Left ventricle myocardium inferior (tissue), 1 donor: ENCODE measurements around the gene FNIP1. TPM values are rescaled to one million over a fixed set of nuclear protein-coding genes. Genes with fewer than 3 reads are reported as not detected.
"Not testable (repeated sequence)": the region's sequence is repeated elsewhere in the genome, so short reads cannot be mapped to it uniquely, and the experiment has no call there.

Experiments used
- DNase-seq: peaks from one replicate; pipeline ENCODE4 v3.0.0-alpha.2; 2020
- H3K27ac ChIP-seq: fragments of 200-600 bp; replicated peaks from 2 replicates; pipeline ENCODE4 v1.8.0; 2021
- H3K27me3 ChIP-seq: fragments of 200-600 bp; 2 replicates; pipeline ENCODE4 v1.8.0; 2021; ENCODE audit warnings: low read depth
- H3K36me3 ChIP-seq: fragments of 200-600 bp; 2 replicates; pipeline ENCODE4 v1.8.0; 2021
- H3K4me1 ChIP-seq: fragments of 200-600 bp; 2 replicates; pipeline ENCODE4 v1.8.0; 2021
- H3K4me3 ChIP-seq: fragments of 200-600 bp; 2 replicates; pipeline ENCODE4 v1.8.0; 2021; ENCODE audit warnings: mild to moderate bottlenecking, moderate library complexity
- H3K9me3 ChIP-seq: fragments of 200-600 bp; replicated peaks from 2 replicates; pipeline ENCODE4 v1.8.0; 2021
- CTCF ChIP-seq: fragments of 200-600 bp; IDR thresholded peaks from 2 replicates; pipeline ENCODE4 v1.8.0; 2021; ENCODE audit warnings: antibody characterized with exemption, mild to moderate bottlenecking, borderline replicate concordance
- intact Hi-C: fragments of 100-400 bp; cut with micrococcal nuclease; formaldehyde crosslinking; loops from one replicate; pipeline ENCODE4 v1.11.0; 2022
- total RNA-seq: library from RNA; stranded (reverse); fragmentation: NEBNext Ultra II Directional; extraction: Animal tissue kit (Norgen Biotek cat#: 25700); gene quantifications from one replicate; pipeline ENCODE4 v1.2.1, GENCODE V29; 2021
- donor health status: DM: no; HTN: yes; CAD: no; lungs with severe emphysema.

Gene FNIP1
- total RNA-seq, 1 donor from 2014 or later: 30.6 TPM

GRCh38 chr5:131684051-131684450 lies 112.8 kb downstream of the FNIP1 start:
- no peaks in the 10 kb centered on the region for H3K9me3 ChIP-seq
- TF ChIP-seq CTCF: no peak
- H3K27me3 ChIP-seq: no peaks in the 10 kb centered on the region
- H3K4me3 ChIP-seq: no peak overlapping the region
- no peak overlapping the region for H3K27ac ChIP-seq
- H3K36me3 ChIP-seq: peaks cover 26% of the 10 kb centered on the region
- DNase-seq: no peak
- intact Hi-C loops: no loop called here
- H3K4me1 ChIP-seq: peaks cover 10% of the 10 kb centered on the region

DNA sequence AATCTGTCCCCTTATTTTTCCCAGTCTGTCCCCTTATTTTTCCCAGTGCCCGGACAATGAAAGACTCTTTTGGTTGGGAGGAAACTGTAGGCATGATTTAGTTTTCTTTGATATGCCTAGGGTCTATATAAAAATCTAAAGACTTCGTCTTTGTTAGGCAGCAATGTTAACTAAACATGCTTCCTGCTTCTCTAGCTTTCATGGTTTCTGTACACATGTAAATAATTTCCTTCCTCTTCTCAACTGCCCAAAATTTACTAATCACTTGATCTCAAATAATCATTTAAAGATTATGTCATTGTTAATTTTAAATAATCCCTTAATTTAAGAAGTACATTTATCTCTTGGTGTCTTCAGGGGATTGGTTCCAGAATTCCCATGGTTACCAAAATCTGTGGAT lies 114.0 kb downstream of the FNIP1 start:
- H3K27ac ChIP-seq: no peak overlapping the region
- peaks cover 10% of the 10 kb centered on the region for H3K4me1 ChIP-seq
- H3K36me3 ChIP-seq: peaks cover 37% of the 10 kb centered on the region
- DNase-seq: no peak
- intact Hi-C loops: no loop called here
- no peaks in the 10 kb centered on the region for H3K27me3 ChIP-seq
- H3K4me3 ChIP-seq: no peak overlapping the region
- TF ChIP-seq CTCF: no peak
- no peaks in the 10 kb centered on the region for H3K9me3 ChIP-seq

DNA sequence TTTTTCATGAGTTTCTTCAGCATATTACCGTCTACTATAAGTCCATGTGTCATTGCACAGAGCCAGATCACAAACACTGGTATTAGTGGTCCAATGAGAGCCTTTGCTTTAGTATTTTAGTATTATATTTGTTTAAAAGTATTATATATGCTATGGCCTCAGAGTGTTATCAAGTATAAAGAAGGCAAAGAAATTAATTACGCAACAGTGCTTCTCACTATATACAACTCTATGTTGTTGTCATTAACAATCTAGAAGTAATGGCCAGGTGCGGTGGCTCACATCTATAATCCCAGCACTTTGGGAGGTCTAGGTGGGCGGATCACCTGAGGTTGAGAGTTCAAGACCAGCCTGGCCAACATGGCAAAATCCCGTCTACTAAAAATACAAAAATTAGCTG lies 114.6 kb downstream of the FNIP1 start:
- no peak overlapping the region for H3K4me3 ChIP-seq
- H3K9me3 ChIP-seq: no peaks in the 10 kb centered on the region
- H3K36me3 ChIP-seq: peaks cover 37% of the 10 kb centered on the region
- no peak overlapping the region for H3K27ac ChIP-seq
- no peak for TF ChIP-seq CTCF
- H3K4me1 ChIP-seq: peaks cover 16% of the 10 kb centered on the region
- H3K27me3 ChIP-seq: no peaks in the 10 kb centered on the region
- no peak for DNase-seq
- intact Hi-C loops: no loop called here

- no peak for DNase-seq
- Histone ChIP-seq H3K27me3 (no peaks in the 10 kb centered on the region), H3K4me1 (peaks cover 15% of the 10 kb centered on the region), H3K4me3 (no peak overlapping the region), H3K9me3 (no peaks in the 10 kb centered on the region), H3K36me3 (peaks cover 52% of the 10 kb centered on the region), H3K27ac (no peak overlapping the region)
- intact Hi-C loops: no loop called here
- TF ChIP-seq CTCF: no peak
These were observed 116.9 kb downstream of the FNIP1 start for GRCh38 chr5:131679911-131680310.

- intact Hi-C loops, DNase-seq, H3K27ac ChIP-seq, H3K27me3 ChIP-seq, H3K4me3 ChIP-seq, H3K9me3 ChIP-seq: not testable (repeated sequence)
- H3K4me1 ChIP-seq: peaks cover 23% of the 10 kb centered on the region
- H3K36me3 ChIP-seq: peaks cover 59% of the 10 kb centered on the region
These were observed 118.5 kb downstream of the FNIP1 start for GRCh38 chr5:131678273-131678672.

- no peaks in the 10 kb centered on the region for H3K27me3 ChIP-seq
- no peak overlapping the region for H3K4me3 ChIP-seq
- H3K36me3 ChIP-seq: peaks cover 59% of the 10 kb centered on the region
- H3K4me1 ChIP-seq: peaks cover 34% of the 10 kb centered on the region
- H3K9me3 ChIP-seq: no peaks in the 10 kb centered on the region
- TF ChIP-seq CTCF: no peak
- intact Hi-C loops: no loop called here
- no peak overlapping the region for H3K27ac ChIP-seq
- DNase-seq: no peak
These were observed 119.7 kb downstream of the FNIP1 start for GRCh38 chr5:131677115-131677514.
